HepG2 (cell line): ENCODE data around the gene SALL2. TPM values are rescaled to one million over a fixed set of nuclear protein-coding genes. Genes with fewer than 3 reads are reported as not detected.
A peak's percentile ranks its signal among the peaks of the same experiment; 100 is the strongest.

Source experiments
- ATF1 ChIP-seq: IDR thresholded peaks from 2 replicates; pipeline ENCODE4 v1.6.1; 2016; ENCODE audit warnings: mild to moderate bottlenecking, control low read depth
- ATF3 ChIP-seq: sonication (generic); formaldehyde crosslinking; IDR thresholded peaks from 2 replicates; pipeline ENCODE4 v1.4.0; 2020; ENCODE audit warnings: missing genetic modification reagents
- ATF7 ChIP-seq, 2 experiments: fragments of 450-650 bp in 1 of 2; sonication (generic) in 1 of 2; formaldehyde crosslinking in 1 of 2; IDR thresholded peaks; 2 replicates each; pipeline versions ENCODE4 v1.4.0 to v1.6.1; 2016 to 2020; ENCODE audit warnings: antibody characterized with exemption in 1 of 2, mild to moderate bottlenecking in 1 of 2, missing genetic modification reagents in 1 of 2
- DNMT3B ChIP-seq: conservative IDR thresholded peaks from 2 replicates; pipeline ENCODE4 v1.6.1; 2016; ENCODE audit warnings: missing biosample characterization, control low read depth
- HDAC1 ChIP-seq: sonication (generic); formaldehyde crosslinking; IDR thresholded peaks from 2 replicates; pipeline ENCODE4 v1.5.1; 2020; ENCODE audit warnings: mild to moderate bottlenecking, missing genetic modification reagents
- HDAC6 ChIP-seq: fragments of 200-600 bp; sonication (generic); IDR thresholded peaks from 2 replicates; pipeline ENCODE4 v1.7.0; 2017; ENCODE audit warnings: mild to moderate bottlenecking, antibody characterized with exemption, low read length, low read depth
- HNRNPK ChIP-seq: fragments of 200-400 bp; formaldehyde crosslinking; IDR thresholded peaks from 2 replicates; pipeline ENCODE4 v1.6.1; 2018; ENCODE audit warnings: low read length, low read depth, moderate library complexity, mild to moderate bottlenecking; ENCODE audit not compliant: poor library complexity, severe bottlenecking
- HNRNPUL1 ChIP-seq: fragments of 200-400 bp; formaldehyde crosslinking; IDR thresholded peaks from 2 replicates; pipeline ENCODE4 v1.6.1; 2017; ENCODE audit warnings: low read depth, mild to moderate bottlenecking, low read length, moderate library complexity
- MAX ChIP-seq: IDR thresholded peaks from 2 replicates; pipeline ENCODE4 v1.6.1; 2012; ENCODE audit warnings: inconsistent platforms
- NRL ChIP-seq: sonication (generic); formaldehyde crosslinking; IDR thresholded peaks from 2 replicates; pipeline ENCODE4 v1.5.0; 2020; ENCODE audit warnings: missing genetic modification reagents, mild to moderate bottlenecking, moderate library complexity, borderline replicate concordance
- SIX1 ChIP-seq: sonication (generic); formaldehyde crosslinking; IDR thresholded peaks from 2 replicates; pipeline ENCODE4 v1.4.0; 2020; ENCODE audit warnings: missing genetic modification reagents, borderline replicate concordance
- SNAPC2 ChIP-seq: sonication (generic); formaldehyde crosslinking; IDR thresholded peaks from 2 replicates; pipeline ENCODE4 v1.8.1; 2022; ENCODE audit warnings: mild to moderate bottlenecking, missing genetic modification reagents
- SOX6 ChIP-seq, 2 experiments: fragments of 450-650 bp in 1 of 2; sonication (generic) in 1 of 2; formaldehyde crosslinking in 1 of 2; IDR thresholded peaks; 2 replicates each; pipeline versions ENCODE4 v1.4.0 to v1.6.1; 2017 to 2020; ENCODE audit warnings: antibody characterized with exemption in 1 of 2, mild to moderate bottlenecking in 1 of 2, missing genetic modification reagents in 1 of 2
- SRSF9 ChIP-seq: fragments of 200-400 bp; formaldehyde crosslinking; IDR thresholded peaks from 2 replicates; pipeline ENCODE4 v1.6.1; 2018; ENCODE audit warnings: borderline replicate concordance, mild to moderate bottlenecking, low read depth, low read length; ENCODE audit not compliant: insufficient read depth, poor library complexity, severe bottlenecking
- YY1 ChIP-seq: IDR thresholded peaks from 2 replicates; pipeline ENCODE4 v1.6.1; 2011; ENCODE audit warnings: low read length, low read depth, moderate library complexity, mild to moderate bottlenecking; ENCODE audit not compliant: insufficient read depth, insufficient replicate concordance
- ZNF274 ChIP-seq: sonication (generic); formaldehyde crosslinking; IDR thresholded peaks from 2 replicates; pipeline ENCODE4 v1.5.1; 2020; ENCODE audit warnings: mild to moderate bottlenecking, missing genetic modification reagents
- ZNF337 ChIP-seq: sonication (generic); formaldehyde crosslinking; IDR thresholded peaks from 2 replicates; pipeline ENCODE4 v1.5.1; 2020; ENCODE audit warnings: missing genetic modification reagents, low read depth, mild to moderate bottlenecking, borderline replicate concordance
- polyA plus RNA-seq, 8 experiments: library from polyadenylated mRNA; depleted of rRNA in 3 of 8; stranded (reverse) in 7 of 8; unstranded in 1 of 8; fragments of >200 nt; fragmentation: Illumina TruSeq in 4 of 8; extraction: Trizol in 4 of 8; gene quantifications; 2 replicates each; pipeline versions ENCODE4 v1.2.1 to v1.2.3, GENCODE V29; 2011 to 2016; ENCODE audit warnings: low read depth in 4 of 8, missing spikeins in 1 of 8, mixed read lengths in 1 of 8; ENCODE audit not compliant: insufficient read depth in 1 of 8
- total RNA-seq, 5 experiments: library from RNA; depleted of rRNA; stranded (reverse); fragments of >200 nt; fragmentation: Illumina TruSeq; extraction: Trizol; gene quantifications; 2 replicates each; pipeline ENCODE4 v1.2.3, GENCODE V29; 2016; ENCODE audit warnings: low read depth in 1 of 5
- TF ChIP-seq, protein P1 (sequence below): sonication (generic); formaldehyde crosslinking; IDR thresholded peaks from 2 replicates; pipeline ENCODE4 v1.4.0; 2020; ENCODE audit warnings: mild to moderate bottlenecking, missing genetic modification reagents
- TF ChIP-seq, protein P2 (sequence below): conservative IDR thresholded peaks from 2 replicates; pipeline ENCODE4 v1.6.1; 2018; ENCODE audit warnings: missing genetic modification reagents
- TF ChIP-seq, protein P3 (sequence below): sonication (generic); formaldehyde crosslinking; IDR thresholded peaks from 2 replicates; pipeline ENCODE4 v1.8.0; 2022; ENCODE audit warnings: mild to moderate bottlenecking, missing genetic modification reagents, borderline replicate concordance
- TF ChIP-seq, protein P4 (sequence below): sonication (generic); formaldehyde crosslinking; IDR thresholded peaks from 2 replicates; pipeline ENCODE4 v1.4.0; 2020; ENCODE audit warnings: missing genetic modification reagents, borderline replicate concordance

SALL2 gene
- total and polyA plus RNA-seq, 2 of the 13 experiments (the other 11 are each of a cell fraction or from before 2014, with no cell fraction given): 4.9 to 5.8 TPM

GRCh38 chr14:21525962-21526671, at the start of gene SALL2 (continued):
- TF ChIP-seq SRSF9 (no peak), YY1 (peak; percentile 14), HDAC1 (CRISPR knock-in tag) (peak; percentile 46; the same call in 1 of the 2 replicates), SIX1 (CRISPR knock-in tag) (no peak), HDAC6 (no peak), ATF7 (IDR thresholded peaks at IDR 0.05) (no peak), ATF7 (CRISPR knock-in tag; IDR thresholded peaks at IDR 0.05) (no peak), HNRNPK (peak; percentile 82), ZNF337 (no peak), DNMT3B (CRISPR knock-in tag) (no peak), SOX6 (IDR thresholded peaks at IDR 0.05) (no peak), SOX6 (CRISPR knock-in tag; IDR thresholded peaks at IDR 0.05) (no peak), HNRNPUL1 (no peak), SNAPC2 (CRISPR knock-in tag) (0 out of 2 replicates have a peak, but pooled peaks have one; percentile 75), NRL (CRISPR knock-in tag) (no peak), ZNF274 (CRISPR knock-in tag) (peak; percentile 16; the same call in 1 of the 2 replicates), ATF1 (no peak), MAX (peak; percentile 61; the same call in 1 of the 2 replicates), ATF3 (no peak)
- TF ChIP-seq, protein P1, sequence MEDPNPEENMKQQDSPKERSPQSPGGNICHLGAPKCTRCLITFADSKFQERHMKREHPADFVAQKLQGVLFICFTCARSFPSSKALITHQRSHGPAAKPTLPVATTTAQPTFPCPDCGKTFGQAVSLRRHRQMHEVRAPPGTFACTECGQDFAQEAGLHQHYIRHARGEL: no peak
- TF ChIP-seq, protein P2, sequence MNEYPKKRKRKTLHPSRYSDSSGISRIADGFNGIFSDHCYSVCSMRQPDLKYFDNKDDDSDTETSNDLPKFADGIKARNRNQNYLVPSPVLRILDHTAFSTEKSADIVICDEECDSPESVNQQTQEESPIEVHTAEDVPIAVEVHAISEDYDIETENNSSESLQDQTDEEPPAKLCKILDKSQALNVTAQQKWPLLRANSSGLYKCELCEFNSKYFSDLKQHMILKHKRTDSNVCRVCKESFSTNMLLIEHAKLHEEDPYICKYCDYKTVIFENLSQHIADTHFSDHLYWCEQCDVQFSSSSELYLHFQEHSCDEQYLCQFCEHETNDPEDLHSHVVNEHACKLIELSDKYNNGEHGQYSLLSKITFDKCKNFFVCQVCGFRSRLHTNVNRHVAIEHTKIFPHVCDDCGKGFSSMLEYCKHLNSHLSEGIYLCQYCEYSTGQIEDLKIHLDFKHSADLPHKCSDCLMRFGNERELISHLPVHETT (CRISPR knock-in tag): no peak
- TF ChIP-seq, protein P3, sequence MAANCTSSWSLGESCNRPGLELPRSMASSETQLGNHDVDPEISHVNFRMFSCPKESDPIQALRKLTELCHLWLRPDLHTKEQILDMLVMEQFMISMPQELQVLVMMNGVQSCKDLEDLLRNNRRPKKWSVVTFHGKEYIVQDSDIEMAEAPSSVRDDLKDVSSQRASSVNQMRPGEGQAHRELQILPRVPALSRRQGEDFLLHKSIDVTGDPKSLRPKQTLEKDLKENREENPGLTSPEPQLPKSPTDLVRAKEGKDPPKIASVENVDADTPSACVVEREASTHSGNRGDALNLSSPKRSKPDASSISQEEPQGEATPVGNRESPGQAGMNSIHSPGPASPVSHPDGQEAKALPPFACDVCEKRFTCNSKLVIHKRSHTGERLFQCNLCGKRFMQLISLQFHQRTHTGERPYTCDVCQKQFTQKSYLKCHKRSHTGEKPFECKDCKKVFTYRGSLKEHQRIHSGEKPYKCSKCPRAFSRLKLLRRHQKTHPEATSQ (CRISPR knock-in tag): no peak
- TF ChIP-seq, protein P4, sequence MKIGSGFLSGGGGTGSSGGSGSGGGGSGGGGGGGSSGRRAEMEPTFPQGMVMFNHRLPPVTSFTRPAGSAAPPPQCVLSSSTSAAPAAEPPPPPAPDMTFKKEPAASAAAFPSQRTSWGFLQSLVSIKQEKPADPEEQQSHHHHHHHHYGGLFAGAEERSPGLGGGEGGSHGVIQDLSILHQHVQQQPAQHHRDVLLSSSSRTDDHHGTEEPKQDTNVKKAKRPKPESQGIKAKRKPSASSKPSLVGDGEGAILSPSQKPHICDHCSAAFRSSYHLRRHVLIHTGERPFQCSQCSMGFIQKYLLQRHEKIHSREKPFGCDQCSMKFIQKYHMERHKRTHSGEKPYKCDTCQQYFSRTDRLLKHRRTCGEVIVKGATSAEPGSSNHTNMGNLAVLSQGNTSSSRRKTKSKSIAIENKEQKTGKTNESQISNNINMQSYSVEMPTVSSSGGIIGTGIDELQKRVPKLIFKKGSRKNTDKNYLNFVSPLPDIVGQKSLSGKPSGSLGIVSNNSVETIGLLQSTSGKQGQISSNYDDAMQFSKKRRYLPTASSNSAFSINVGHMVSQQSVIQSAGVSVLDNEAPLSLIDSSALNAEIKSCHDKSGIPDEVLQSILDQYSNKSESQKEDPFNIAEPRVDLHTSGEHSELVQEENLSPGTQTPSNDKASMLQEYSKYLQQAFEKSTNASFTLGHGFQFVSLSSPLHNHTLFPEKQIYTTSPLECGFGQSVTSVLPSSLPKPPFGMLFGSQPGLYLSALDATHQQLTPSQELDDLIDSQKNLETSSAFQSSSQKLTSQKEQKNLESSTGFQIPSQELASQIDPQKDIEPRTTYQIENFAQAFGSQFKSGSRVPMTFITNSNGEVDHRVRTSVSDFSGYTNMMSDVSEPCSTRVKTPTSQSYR: peak; percentile 88
